NCI-H748 treated with DMSO at 0.1 percent for 48 hours (cell line): Measurements from ENCODE around the gene DPYSL4.

Experiments used
- DNase-seq: peaks from one replicate; lab custom pipeline; 2025; lab: John Stamatoyannopoulos, UW

Gene DPYSL4

GRCh38 chr10:132243141-132243540 lies 56.4 kb downstream of the DPYSL4 start:
- DNase-seq: no peak

GRCh38 chr10:132243626-132244025 lies 56.9 kb downstream of the DPYSL4 start:
- DNase-seq: no peak

GRCh38 chr10:132245056-132245455 lies 58.3 kb downstream of the DPYSL4 start:
- no peak for DNase-seq

- DNase-seq: no peak
Measured at GRCh38 chr10:132246296-132246695, 59.5 kb downstream of the DPYSL4 start.

- DNase-seq: no peak
Measured at GRCh38 chr10:132247943-132248342, 61.2 kb downstream of the DPYSL4 start.

- DNase-seq: no peak
Measured at GRCh38 chr10:132248455-132249225, 61.9 kb downstream of the DPYSL4 start.

- no peak for DNase-seq
Measured at GRCh38 chr10:132249226-132249724, 62.5 kb downstream of the DPYSL4 start.

GRCh38 chr10:132249824-132250375 lies 63.2 kb downstream of the DPYSL4 start:
- DNase-seq: no peak

GRCh38 chr10:132250481-132251475 lies 64.0 kb downstream of the DPYSL4 start:
- no peak for DNase-seq

GRCh38 chr10:132251928-132252327 lies 65.2 kb downstream of the DPYSL4 start:
- no peak for DNase-seq

- DNase-seq: no peak
Measured at GRCh38 chr10:132252412-132252811, 65.7 kb downstream of the DPYSL4 start.

- no peak for DNase-seq
Measured at GRCh38 chr10:132253092-132253687, 66.4 kb downstream of the DPYSL4 start.

- DNase-seq: no peak
Measured at GRCh38 chr10:132254841-132255240, 68.1 kb downstream of the DPYSL4 start.
